IMR-90 (cell line): Measurements from ENCODE around the gene ZNF593OS. TPM values are rescaled to one million over a fixed set of nuclear protein-coding genes. Genes with fewer than 3 reads are reported as not detected.

Experiments
- ATAC-seq: fragments of 200-7000 bp; cut with Tn5 transposase; 2 replicates; pipeline ENCODE4 v1.9.1; 2020; ENCODE audit warnings: low read depth, mild to moderate bottlenecking, moderate library complexity
- BruUV-seq: library from RNA; stranded (reverse); fragments of 400-500 nt; replicated peaks from 2 replicates; lab custom pipeline; 2021; lab: Mats Ljungman, UMichigan
- CTCF ChIA-PET: fragments of 300-600 bp; formaldehyde crosslinking; extraction: SDS; loops from one replicate; lab custom pipeline; 2021; ENCODE audit warnings: antibody characterized with exemption; lab: Yijun Ruan, JAX
- POLR2A ChIA-PET: fragments of 300-600 bp; sonication (Branson Sonifier 250); formaldehyde crosslinking; loops from one replicate; lab custom pipeline; 2022; ENCODE audit warnings: antibody characterized with exemption; ENCODE audit not compliant: unreplicated experiment; lab: Charles Lee
- DNase-seq: peaks from one replicate; pipeline ENCODE4 v3.0.0; 2013
- H2AFZ ChIP-seq: replicated peaks from 2 replicates; pipeline ENCODE3; 2013; ENCODE audit warnings: low read length, mild to moderate bottlenecking; ENCODE audit not compliant: poor library complexity
- H2AK5ac ChIP-seq: 2 replicates; pipeline ENCODE4 v1.6.1; 2013; ENCODE audit warnings: low read depth, low read length, inconsistent platforms
- H2AK9ac ChIP-seq: replicated peaks from 2 replicates; pipeline ENCODE3; 2013; ENCODE audit warnings: mild to moderate bottlenecking, low read depth, low read length, moderate library complexity; ENCODE audit not compliant: poor library complexity
- H2BK120ac ChIP-seq: 2 replicates; pipeline ENCODE4 v1.6.1; 2013; ENCODE audit warnings: low read depth, low read length, inconsistent platforms
- H2BK15ac ChIP-seq: 3 replicates; pipeline ENCODE4 v1.6.1; 2013; ENCODE audit warnings: low read depth, low read length, inconsistent platforms
- H2BK20ac ChIP-seq: 2 replicates; pipeline ENCODE4 v1.6.1; 2013; ENCODE audit warnings: low read depth, mild to moderate bottlenecking, inconsistent platforms, low read length, moderate library complexity
- H2BK5ac ChIP-seq: 2 replicates; pipeline ENCODE4 v1.6.1; 2013; ENCODE audit warnings: mild to moderate bottlenecking, low read depth, low read length, inconsistent platforms; ENCODE audit not compliant: poor library complexity, severe bottlenecking
- H3K14ac ChIP-seq: replicated peaks from 2 replicates; pipeline ENCODE4 v1.6.1; 2013; ENCODE audit warnings: low read depth, low read length, inconsistent platforms
- H3K18ac ChIP-seq: 2 replicates; pipeline ENCODE4 v1.6.1; 2013; ENCODE audit warnings: low read depth, low read length, control low read depth
- H3K23ac ChIP-seq: 2 replicates; pipeline ENCODE4 v1.6.1; 2013; ENCODE audit warnings: low read depth, low read length, inconsistent platforms
- H3K27ac ChIP-seq: 2 replicates; pipeline ENCODE4 v1.5.1; 2013; ENCODE audit warnings: mild to moderate bottlenecking, control low read depth, low read length; ENCODE audit not compliant: insufficient read depth
- H3K27me3 ChIP-seq: 2 replicates; pipeline ENCODE4 v1.6.1; 2013; ENCODE audit warnings: low read length; ENCODE audit not compliant: control insufficient read depth, insufficient read depth
- H3K36me3 ChIP-seq: 2 replicates; pipeline ENCODE4 v1.6.1; 2013; ENCODE audit warnings: low read length, mixed read lengths; ENCODE audit not compliant: control insufficient read depth, insufficient read depth
- H3K4ac ChIP-seq: 2 replicates; pipeline ENCODE4 v1.6.1; 2013; ENCODE audit warnings: low read depth, low read length, inconsistent platforms
- H3K4me1 ChIP-seq: 2 replicates; pipeline ENCODE4 v1.6.1; 2013; ENCODE audit warnings: low read length, mixed read lengths; ENCODE audit not compliant: control insufficient read depth, insufficient read depth
- H3K4me2 ChIP-seq: 2 replicates; pipeline ENCODE4 v1.6.1; 2013; ENCODE audit warnings: low read depth, mild to moderate bottlenecking, control low read depth, low read length, moderate library complexity
- H3K4me3 ChIP-seq: 2 replicates; pipeline ENCODE4 v1.5.1; 2013; ENCODE audit warnings: low read depth, mild to moderate bottlenecking, control low read depth, low read length, moderate library complexity; ENCODE audit not compliant: insufficient read depth
- H3K56ac ChIP-seq: 2 replicates; pipeline ENCODE4 v1.6.1; 2013; ENCODE audit warnings: low read length, inconsistent platforms; ENCODE audit not compliant: insufficient read depth; ENCODE audit errors: extremely low read depth
- H3K79me1 ChIP-seq, 2 experiments: 2 replicates each; pipeline ENCODE4 v1.6.1; 2013; ENCODE audit warnings: low read length in 2 of 2, inconsistent platforms in 1 of 2, low read depth in 1 of 2
- H3K9ac ChIP-seq: 2 replicates; pipeline ENCODE4 v1.6.1; 2013; ENCODE audit warnings: low read depth, low read length, control low read depth
- H3K9me1 ChIP-seq: 2 replicates; pipeline ENCODE4 v1.6.1; 2013; ENCODE audit warnings: low read length, inconsistent platforms; ENCODE audit not compliant: insufficient read depth
- H3K9me3 ChIP-seq: 2 replicates; pipeline ENCODE4 v1.6.1; 2013; ENCODE audit warnings: low read length; ENCODE audit not compliant: control insufficient read depth, insufficient read depth
- H4K20me1 ChIP-seq: 2 replicates; pipeline ENCODE4 v1.6.1; 2013; ENCODE audit warnings: low read length, inconsistent platforms; ENCODE audit not compliant: insufficient read depth
- H4K5ac ChIP-seq: 2 replicates; pipeline ENCODE4 v1.6.1; 2013; ENCODE audit warnings: mild to moderate bottlenecking, low read depth, low read length, control low read depth
- H4K8ac ChIP-seq, 2 experiments: 2 replicates each; pipeline ENCODE4 v1.6.1; 2013; ENCODE audit warnings: low read depth in 2 of 2, low read length in 2 of 2, control low read depth in 1 of 2, inconsistent platforms in 1 of 2
- H4K91ac ChIP-seq: 2 replicates; pipeline ENCODE4 v1.6.1; 2013; ENCODE audit warnings: low read depth, low read length, inconsistent platforms; ENCODE audit not compliant: insufficient read depth
- BHLHE40 ChIP-seq: fragments of 150-350 bp; IDR thresholded peaks from 2 replicates; pipeline ENCODE4 v1.6.1; 2016; ENCODE audit warnings: mild to moderate bottlenecking, low read depth, low read length
- CEBPB ChIP-seq: IDR thresholded peaks from 2 replicates; pipeline ENCODE4 v1.6.1; 2012; ENCODE audit warnings: low read depth, low read length, improper control_type of control experiment
- CHD1 ChIP-seq: IDR thresholded peaks from 2 replicates; pipeline ENCODE4 v1.6.1; 2012; ENCODE audit warnings: low read depth, low read length, improper control_type of control experiment
- FOS ChIP-seq: fragments of 150-350 bp; IDR thresholded peaks from 2 replicates; pipeline ENCODE4 v1.6.1; 2016; ENCODE audit warnings: low read depth, low read length
- MAFK ChIP-seq: IDR thresholded peaks from 2 replicates; pipeline ENCODE4 v1.6.1; 2012; ENCODE audit warnings: low read depth, low read length, improper control_type of control experiment
- MAZ ChIP-seq: IDR thresholded peaks from 2 replicates; pipeline ENCODE4 v1.6.1; 2012; ENCODE audit warnings: low read depth, mild to moderate bottlenecking, low read length, improper control_type of control experiment, moderate library complexity, borderline replicate concordance
- MXI1 ChIP-seq: IDR thresholded peaks from 2 replicates; pipeline ENCODE4 v1.6.1; 2012; ENCODE audit warnings: low read depth, mild to moderate bottlenecking, low read length, moderate library complexity, borderline replicate concordance
- NFE2L2 ChIP-seq: fragments of 150-350 bp; IDR thresholded peaks from 2 replicates; pipeline ENCODE4 v1.6.1; 2016; ENCODE audit warnings: low read depth, mild to moderate bottlenecking, low read length
- POLR2A ChIP-seq: IDR thresholded peaks from 2 replicates; pipeline ENCODE4 v1.6.1; 2012; ENCODE audit warnings: mild to moderate bottlenecking, low read depth, low read length
- RAD21 ChIP-seq: IDR thresholded peaks from 2 replicates; pipeline ENCODE4 v1.6.1; 2012; ENCODE audit warnings: low read length, improper control_type of control experiment
- RCOR1 ChIP-seq: IDR thresholded peaks from 2 replicates; pipeline ENCODE4 v1.6.1; 2012; ENCODE audit warnings: mild to moderate bottlenecking, low read length, improper control_type of control experiment; ENCODE audit not compliant: insufficient replicate concordance
- RFX5 ChIP-seq: IDR thresholded peaks from 2 replicates; pipeline ENCODE4 v1.8.0; 2012; ENCODE audit warnings: low read depth, mild to moderate bottlenecking, low read length, moderate library complexity
- SMC3 ChIP-seq: fragments of 150-350 bp; IDR thresholded peaks from 2 replicates; pipeline ENCODE4 v1.6.1; 2016; ENCODE audit warnings: low read depth, mild to moderate bottlenecking, antibody characterized with exemption, low read length, moderate library complexity
- WGBS, 2 experiments: methylation state at CpG; one replicate each; pipeline versions ENCODE4 v1.1.5 to v1.1.7; 2013; ENCODE audit warnings: missing lambda C conversion rate in 2 of 2; ENCODE audit not compliant: insufficient read length in 1 of 2; ENCODE audit errors: extremely low coverage in 2 of 2; 5-methylcytosine and 5-hydroxymethylcytosine counted together
- dilution Hi-C: fragments of 300-500 bp; cut with HindIII; formaldehyde crosslinking; loops from one replicate; pipeline ENCODE4 v1.14.3; 2018; ENCODE audit warnings: low sequenced_read_pairs; ENCODE audit not compliant: unreplicated experiment
- in situ Hi-C: fragments of 300-500 bp; cut with MboI; formaldehyde crosslinking; loops from 3 replicates; pipeline ENCODE4 v1.14.3; 2019; ENCODE audit warnings: low sequenced_read_pairs, inconsistent platforms, mixed read lengths
- intact Hi-C: fragments of 100-400 bp; cut with micrococcal nuclease; formaldehyde crosslinking; loops from 2 replicates; pipeline ENCODE4 v1.10.0; 2022
- polyA plus RNA-seq, 3 experiments: library from polyadenylated mRNA; depleted of rRNA; stranded (reverse); fragments of >200 nt; gene quantifications; 2 replicates each; pipeline ENCODE4 v1.2.3, GENCODE V29; 2012; ENCODE audit warnings: low replicate concordance in 1 of 3
- total RNA-seq: library from RNA; depleted of rRNA; stranded (reverse); fragments of >200 nt; gene quantifications from 2 replicates; pipeline ENCODE4 v1.2.3, GENCODE V29; 2012
- TF ChIP-seq, protein P1 (sequence below): conservative IDR thresholded peaks from 2 replicates; pipeline ENCODE4 v1.5.1; 2012; ENCODE audit warnings: mild to moderate bottlenecking, low read depth, low read length, improper control_type of control experiment
- TF ChIP-seq, protein P2 (sequence below): fragments of 150-350 bp; IDR thresholded peaks from 2 replicates; pipeline ENCODE4 v1.6.1; 2016; ENCODE audit warnings: low read depth, mild to moderate bottlenecking, low read length, moderate library complexity, borderline replicate concordance
- TF ChIP-seq, protein P3 (sequence below): fragments of 150-350 bp; IDR thresholded peaks from 2 replicates; pipeline ENCODE4 v1.6.1; 2017; ENCODE audit warnings: mild to moderate bottlenecking, antibody characterized with exemption, low read length, low read depth

Gene ZNF593OS
- total and polyA plus RNA-seq, 2 of the 4 experiments (the other 2 are of a cell fraction) = not detected

DNA sequence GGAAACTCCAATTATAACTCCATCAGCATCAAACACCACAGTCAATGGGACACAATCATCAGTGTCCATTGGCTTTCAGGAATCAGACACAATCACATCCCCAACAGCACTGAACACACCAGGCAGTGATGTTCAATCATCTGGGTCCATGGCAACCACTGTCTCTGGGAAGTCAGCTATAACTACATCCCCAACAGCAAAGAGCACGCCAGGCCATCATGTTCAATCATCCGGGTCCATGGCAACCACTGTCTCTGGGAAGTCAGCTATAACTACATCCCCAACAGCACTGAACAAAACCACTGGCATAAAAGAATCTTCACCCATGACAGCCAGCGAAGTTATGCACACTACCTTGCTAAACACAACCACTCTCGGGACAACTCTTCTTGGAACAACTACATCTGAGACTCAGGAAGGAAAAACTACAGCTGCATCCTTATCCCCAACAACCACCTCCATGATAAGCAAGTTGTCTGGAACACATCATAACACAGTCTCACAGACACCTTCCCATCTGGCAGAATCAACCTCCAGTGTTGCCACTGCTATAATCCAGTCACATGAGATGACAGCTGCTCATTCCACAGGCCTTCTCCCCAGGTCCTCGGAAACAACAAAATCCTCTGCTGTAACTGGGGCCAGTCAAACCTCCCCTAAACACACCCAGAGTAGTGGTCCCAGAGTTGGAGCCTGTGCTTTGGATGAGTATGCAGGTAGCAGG is 38.7 kb upstream of the ZNF593OS start:
- H3K9ac ChIP-seq = no peak overlapping the region
- H3K18ac ChIP-seq = no peak overlapping the region
- no peak overlapping the region for H3K4me3 ChIP-seq
- no peaks in the 10 kb centered on the region for H3K9me3 ChIP-seq
- H2AFZ ChIP-seq = no peak overlapping the region
- H3K23ac ChIP-seq = no peak overlapping the region
- H2AK9ac ChIP-seq = no peak overlapping the region
- ATAC-seq = no peak
- ChIA-PET CTCF (no interaction called here), POLR2A (no interaction called here)
- H2BK5ac ChIP-seq = no peak overlapping the region
- no TSS peak for BruUV-seq
- DNase-seq = no peak
- H3K79me1 ChIP-seq = no peaks in the 10 kb centered on the region
- H4K20me1 ChIP-seq = no peaks in the 10 kb centered on the region
- in situ Hi-C loops (no loop called here), intact Hi-C loops (no loop called here), dilution Hi-C loops (no loop called here)
- H4K5ac ChIP-seq = no peak overlapping the region
- no peaks in the 10 kb centered on the region for H3K4me1 ChIP-seq
- H3K27ac ChIP-seq = no peak overlapping the region
- H3K4ac ChIP-seq = no peak overlapping the region
- H4K91ac ChIP-seq = no peak overlapping the region
- no peak overlapping the region for H3K14ac ChIP-seq
- no peak overlapping the region for H2AK5ac ChIP-seq
- H3K27me3 ChIP-seq = peaks cover 26% of the 10 kb centered on the region
- no peak overlapping the region for H2BK15ac ChIP-seq
- H2BK20ac ChIP-seq = no peak overlapping the region
- no peaks in the 10 kb centered on the region for H3K36me3 ChIP-seq
- H3K4me2 ChIP-seq = no peak overlapping the region
- no peak for TF ChIP-seq MAZ
- TF ChIP-seq, protein P1, sequence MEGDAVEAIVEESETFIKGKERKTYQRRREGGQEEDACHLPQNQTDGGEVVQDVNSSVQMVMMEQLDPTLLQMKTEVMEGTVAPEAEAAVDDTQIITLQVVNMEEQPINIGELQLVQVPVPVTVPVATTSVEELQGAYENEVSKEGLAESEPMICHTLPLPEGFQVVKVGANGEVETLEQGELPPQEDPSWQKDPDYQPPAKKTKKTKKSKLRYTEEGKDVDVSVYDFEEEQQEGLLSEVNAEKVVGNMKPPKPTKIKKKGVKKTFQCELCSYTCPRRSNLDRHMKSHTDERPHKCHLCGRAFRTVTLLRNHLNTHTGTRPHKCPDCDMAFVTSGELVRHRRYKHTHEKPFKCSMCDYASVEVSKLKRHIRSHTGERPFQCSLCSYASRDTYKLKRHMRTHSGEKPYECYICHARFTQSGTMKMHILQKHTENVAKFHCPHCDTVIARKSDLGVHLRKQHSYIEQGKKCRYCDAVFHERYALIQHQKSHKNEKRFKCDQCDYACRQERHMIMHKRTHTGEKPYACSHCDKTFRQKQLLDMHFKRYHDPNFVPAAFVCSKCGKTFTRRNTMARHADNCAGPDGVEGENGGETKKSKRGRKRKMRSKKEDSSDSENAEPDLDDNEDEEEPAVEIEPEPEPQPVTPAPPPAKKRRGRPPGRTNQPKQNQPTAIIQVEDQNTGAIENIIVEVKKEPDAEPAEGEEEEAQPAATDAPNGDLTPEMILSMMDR = no peak
- TF ChIP-seq CEBPB = no peak
- TF ChIP-seq RCOR1 = no peak
- no peak for TF ChIP-seq POLR2A
- no peak for TF ChIP-seq NFE2L2
- TF ChIP-seq RAD21 = no peak
- TF ChIP-seq SMC3 = no peak
- TF ChIP-seq, protein P2, sequence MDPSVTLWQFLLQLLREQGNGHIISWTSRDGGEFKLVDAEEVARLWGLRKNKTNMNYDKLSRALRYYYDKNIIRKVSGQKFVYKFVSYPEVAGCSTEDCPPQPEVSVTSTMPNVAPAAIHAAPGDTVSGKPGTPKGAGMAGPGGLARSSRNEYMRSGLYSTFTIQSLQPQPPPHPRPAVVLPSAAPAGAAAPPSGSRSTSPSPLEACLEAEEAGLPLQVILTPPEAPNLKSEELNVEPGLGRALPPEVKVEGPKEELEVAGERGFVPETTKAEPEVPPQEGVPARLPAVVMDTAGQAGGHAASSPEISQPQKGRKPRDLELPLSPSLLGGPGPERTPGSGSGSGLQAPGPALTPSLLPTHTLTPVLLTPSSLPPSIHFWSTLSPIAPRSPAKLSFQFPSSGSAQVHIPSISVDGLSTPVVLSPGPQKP = no peak
- TF ChIP-seq CHD1 = no peak
- no peak for TF ChIP-seq MAFK
- TF ChIP-seq BHLHE40 = no peak
- TF ChIP-seq MXI1 = no peak
- no peak for TF ChIP-seq FOS
- TF ChIP-seq, protein P3, sequence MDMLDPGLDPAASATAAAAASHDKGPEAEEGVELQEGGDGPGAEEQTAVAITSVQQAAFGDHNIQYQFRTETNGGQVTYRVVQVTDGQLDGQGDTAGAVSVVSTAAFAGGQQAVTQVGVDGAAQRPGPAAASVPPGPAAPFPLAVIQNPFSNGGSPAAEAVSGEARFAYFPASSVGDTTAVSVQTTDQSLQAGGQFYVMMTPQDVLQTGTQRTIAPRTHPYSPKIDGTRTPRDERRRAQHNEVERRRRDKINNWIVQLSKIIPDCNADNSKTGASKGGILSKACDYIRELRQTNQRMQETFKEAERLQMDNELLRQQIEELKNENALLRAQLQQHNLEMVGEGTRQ = no peak
- TF ChIP-seq RFX5 = no peak
- WGBS, 2 experiments = 72% methylated on average over 2 of the region's 5 CpGs; no CpG with 5 or more reads in 1 of the 2 experiments
- H3K56ac ChIP-seq = no peak overlapping the region
- no peaks in the 10 kb centered on the region for H3K9me1 ChIP-seq
- no peak overlapping the region for H2BK120ac ChIP-seq
- no peak overlapping the region for H4K8ac ChIP-seq
